IgD-negative memory B cell (primary cell): Measurements from ENCODE around the gene RTN4. TPM values are rescaled to one million over a fixed set of nuclear protein-coding genes. Genes with fewer than 3 reads are reported as not detected.
A peak's percentile ranks its signal among the peaks of the same experiment; 100 is the strongest.

ENCODE experiments used
- H3K27ac Mint-ChIP-seq, 3 donors: one replicate each; pipeline ENCODE4 v1.8.0; 2020 to 2022; ENCODE audit warnings: mild to moderate bottlenecking in 3 of 3, mixed read lengths in 3 of 3, moderate library complexity in 1 of 3
- H3K27me3 Mint-ChIP-seq: one replicate; pipeline ENCODE4 v1.8.0; 2021; ENCODE audit warnings: mixed read lengths
- H3K36me3 Mint-ChIP-seq: one replicate; pipeline ENCODE4 v1.8.0; 2020; ENCODE audit warnings: mild to moderate bottlenecking, mixed read lengths
- H3K4me1 Mint-ChIP-seq, 3 donors: one replicate each; pipeline ENCODE4 v1.8.0; 2020 to 2022; ENCODE audit warnings: mixed read lengths in 3 of 3, mild to moderate bottlenecking in 1 of 3
- H3K4me3 Mint-ChIP-seq, 4 donors: one replicate each; pipeline ENCODE4 v1.8.0; 2020 to 2022; ENCODE audit warnings: mild to moderate bottlenecking in 4 of 4, mixed read lengths in 4 of 4, moderate library complexity in 3 of 4
- H3K9me3 Mint-ChIP-seq, 3 donors: one replicate each; pipeline ENCODE4 v1.8.0; 2020 to 2021; ENCODE audit warnings: mixed read lengths in 3 of 3, mild to moderate bottlenecking in 1 of 3
- polyA plus RNA-seq: library from polyadenylated mRNA; unstranded; fragments of 300-500 nt; fragmentation: Illumina TruSeq; gene quantifications from one replicate; pipeline ENCODE4 v1.2.3, GENCODE V29; 2021

RTN4 gene
- polyA plus RNA-seq, 1 donor from 2014 or later = 50.9 TPM

GRCh38 chr2:54968561-54969218, 81.6 kb downstream of the RTN4 start:
- H3K27me3 Mint-ChIP-seq = no peaks in the 10 kb centered on the region
- peaks cover 14% of the 10 kb centered on the region for H3K36me3 Mint-ChIP-seq
- H3K27ac Mint-ChIP-seq = peak overlapping the region in 2 of 3 donors; percentile 9 to 73
- H3K4me3 Mint-ChIP-seq = peak overlapping the region in 1 of 4 donors; percentile 17
- H3K4me1 Mint-ChIP-seq = peaks cover 10 to 16% (median 11%) of the 10 kb centered on the region in 3 donors
- H3K9me3 Mint-ChIP-seq = no peaks in the 10 kb centered on the region

GRCh38 chr2:54967759-54968365, 82.4 kb downstream of the RTN4 start:
- Mint-ChIP-seq H3K9me3 (no peaks in the 10 kb centered on the region), H3K36me3 (peaks cover 14% of the 10 kb centered on the region), H3K27ac (no peak overlapping the region), H3K4me3 (peak overlapping the region in 1 of 4 donors; percentile 17), H3K27me3 (no peaks in the 10 kb centered on the region), H3K4me1 (peaks cover 7 to 16% (median 11%) of the 10 kb centered on the region in 3 donors)

- Mint-ChIP-seq H3K9me3 (no peaks in the 10 kb centered on the region), H3K27me3 (no peaks in the 10 kb centered on the region), H3K27ac (peak overlapping the region in 2 of 3 donors; percentile 14 to 39), H3K4me1 (peaks cover 7 to 16% (median 11%) of the 10 kb centered on the region in 3 donors), H3K36me3 (peaks cover 14% of the 10 kb centered on the region), H3K4me3 (no peak overlapping the region)
These were observed 83.0 kb downstream of the RTN4 start for GRCh38 chr2:54967269-54967668.

- peaks cover 14% of the 10 kb centered on the region for H3K36me3 Mint-ChIP-seq
- H3K27ac Mint-ChIP-seq = peak overlapping the region; percentile 14 to 80 (median 54)
- H3K4me1 Mint-ChIP-seq = peaks cover 7 to 16% (median 11%) of the 10 kb centered on the region in 3 donors
- H3K4me3 Mint-ChIP-seq = peak overlapping the region in 1 of 4 donors; percentile 82
- no peaks in the 10 kb centered on the region for H3K27me3 Mint-ChIP-seq
- no peaks in the 10 kb centered on the region for H3K9me3 Mint-ChIP-seq
These were observed 83.4 kb downstream of the RTN4 start for GRCh38 chr2:54966837-54967236.

- peak overlapping the region; percentile 54 to 80 (median 60) for H3K27ac Mint-ChIP-seq
- no peaks in the 10 kb centered on the region for H3K27me3 Mint-ChIP-seq
These were observed 84.0 kb downstream of the RTN4 start for GRCh38 chr2:54966165-54966832.

GRCh38 chr2:54965425-54965824, 84.8 kb downstream of the RTN4 start:
- Mint-ChIP-seq H3K36me3 (peaks cover 18% of the 10 kb centered on the region), H3K4me3 (peak overlapping the region in 1 of 4 donors; percentile 17), H3K4me1 (peaks cover 9 to 16% (median 13%) of the 10 kb centered on the region in 3 donors), H3K9me3 (no peaks in the 10 kb centered on the region), H3K27ac (peak overlapping the region in 1 of 3 donors; percentile 4), H3K27me3 (no peaks in the 10 kb centered on the region)

More at GRCh38 chr2:54966165-54966832, 84.0 kb downstream of the RTN4 start:
- Mint-ChIP-seq H3K4me3 (peak overlapping the region in 1 of 4 donors; percentile 82), H3K4me1 (peaks cover 7 to 16% (median 11%) of the 10 kb centered on the region in 3 donors), H3K9me3 (no peaks in the 10 kb centered on the region), H3K36me3 (peaks cover 16% of the 10 kb centered on the region)

- peak overlapping the region in 1 of 3 donors; percentile 4 for H3K27ac Mint-ChIP-seq
- no peaks in the 10 kb centered on the region for H3K9me3 Mint-ChIP-seq
- peaks cover 20% of the 10 kb centered on the region for H3K36me3 Mint-ChIP-seq
- H3K27me3 Mint-ChIP-seq = no peaks in the 10 kb centered on the region
- peaks cover 9 to 16% (median 13%) of the 10 kb centered on the region in 3 donors for H3K4me1 Mint-ChIP-seq
- no peak overlapping the region for H3K4me3 Mint-ChIP-seq
These were observed 85.4 kb downstream of the RTN4 start for GRCh38 chr2:54964816-54965215.

GRCh38 chr2:54964271-54964670, 86.0 kb downstream of the RTN4 start:
- H3K9me3 Mint-ChIP-seq = no peaks in the 10 kb centered on the region
- H3K27ac Mint-ChIP-seq = peak overlapping the region in 1 of 3 donors; percentile 11
- no peak overlapping the region for H3K4me3 Mint-ChIP-seq
- H3K36me3 Mint-ChIP-seq = peaks cover 20% of the 10 kb centered on the region
- H3K4me1 Mint-ChIP-seq = peaks cover 9 to 16% (median 13%) of the 10 kb centered on the region in 3 donors
- no peaks in the 10 kb centered on the region for H3K27me3 Mint-ChIP-seq

GRCh38 chr2:54963476-54963875, 86.8 kb downstream of the RTN4 start:
- Mint-ChIP-seq H3K4me3 (no peak overlapping the region), H3K27ac (no peak overlapping the region), H3K4me1 (peaks cover 9 to 16% (median 13%) of the 10 kb centered on the region in 3 donors)

GRCh38 chr2:54962935-54963440, 87.3 kb downstream of the RTN4 start:
- Mint-ChIP-seq H3K4me1 (peaks cover 9 to 16% (median 13%) of the 10 kb centered on the region in 3 donors), H3K27ac (no peak overlapping the region), H3K4me3 (no peak overlapping the region), H3K9me3 (no peaks in the 10 kb centered on the region), H3K36me3 (peaks cover 14% of the 10 kb centered on the region), H3K27me3 (no peaks in the 10 kb centered on the region)

More at GRCh38 chr2:54963476-54963875, 86.8 kb downstream of the RTN4 start:
- no peaks in the 10 kb centered on the region for H3K9me3 Mint-ChIP-seq
- H3K27me3 Mint-ChIP-seq = no peaks in the 10 kb centered on the region
- peaks cover 18% of the 10 kb centered on the region for H3K36me3 Mint-ChIP-seq

- no peak overlapping the region for H3K4me3 Mint-ChIP-seq
- H3K27ac Mint-ChIP-seq = no peak overlapping the region
- H3K36me3 Mint-ChIP-seq = peaks cover 16% of the 10 kb centered on the region
- H3K27me3 Mint-ChIP-seq = no peaks in the 10 kb centered on the region
- peaks cover 9 to 16% (median 13%) of the 10 kb centered on the region in 3 donors for H3K4me1 Mint-ChIP-seq
- H3K9me3 Mint-ChIP-seq = no peaks in the 10 kb centered on the region
These were observed 87.7 kb downstream of the RTN4 start for GRCh38 chr2:54962511-54962910.

- peaks cover 2 to 4% (median 2%) of the 10 kb centered on the region in 3 donors for H3K4me1 Mint-ChIP-seq
- H3K4me3 Mint-ChIP-seq = no peak overlapping the region
- no peaks in the 10 kb centered on the region for H3K9me3 Mint-ChIP-seq
- peaks cover 11% of the 10 kb centered on the region for H3K36me3 Mint-ChIP-seq
- no peaks in the 10 kb centered on the region for H3K27me3 Mint-ChIP-seq
- H3K27ac Mint-ChIP-seq = no peak overlapping the region
These were observed 90.1 kb downstream of the RTN4 start for GRCh38 chr2:54960164-54960563.

GRCh38 chr2:54958717-54959371, 91.4 kb downstream of the RTN4 start:
- H3K9me3 Mint-ChIP-seq = no peaks in the 10 kb centered on the region
- H3K4me1 Mint-ChIP-seq = peaks cover 0 to 2% (median 1%) of the 10 kb centered on the region in 3 donors
- no peak overlapping the region for H3K27ac Mint-ChIP-seq
- peaks cover 11% of the 10 kb centered on the region for H3K36me3 Mint-ChIP-seq
- H3K27me3 Mint-ChIP-seq = no peaks in the 10 kb centered on the region
- no peak overlapping the region for H3K4me3 Mint-ChIP-seq

- H3K4me1 Mint-ChIP-seq = peaks cover 0 to 2% (median 1%) of the 10 kb centered on the region in 3 donors
- peaks cover 11% of the 10 kb centered on the region for H3K36me3 Mint-ChIP-seq
- H3K27me3 Mint-ChIP-seq = no peaks in the 10 kb centered on the region
- no peak overlapping the region for H3K4me3 Mint-ChIP-seq
- no peaks in the 10 kb centered on the region for H3K9me3 Mint-ChIP-seq
- H3K27ac Mint-ChIP-seq = no peak overlapping the region
These were observed 92.8 kb downstream of the RTN4 start for GRCh38 chr2:54957321-54957999.
